Measurements from ENCODE around the gene FAM117A.

DNA sequence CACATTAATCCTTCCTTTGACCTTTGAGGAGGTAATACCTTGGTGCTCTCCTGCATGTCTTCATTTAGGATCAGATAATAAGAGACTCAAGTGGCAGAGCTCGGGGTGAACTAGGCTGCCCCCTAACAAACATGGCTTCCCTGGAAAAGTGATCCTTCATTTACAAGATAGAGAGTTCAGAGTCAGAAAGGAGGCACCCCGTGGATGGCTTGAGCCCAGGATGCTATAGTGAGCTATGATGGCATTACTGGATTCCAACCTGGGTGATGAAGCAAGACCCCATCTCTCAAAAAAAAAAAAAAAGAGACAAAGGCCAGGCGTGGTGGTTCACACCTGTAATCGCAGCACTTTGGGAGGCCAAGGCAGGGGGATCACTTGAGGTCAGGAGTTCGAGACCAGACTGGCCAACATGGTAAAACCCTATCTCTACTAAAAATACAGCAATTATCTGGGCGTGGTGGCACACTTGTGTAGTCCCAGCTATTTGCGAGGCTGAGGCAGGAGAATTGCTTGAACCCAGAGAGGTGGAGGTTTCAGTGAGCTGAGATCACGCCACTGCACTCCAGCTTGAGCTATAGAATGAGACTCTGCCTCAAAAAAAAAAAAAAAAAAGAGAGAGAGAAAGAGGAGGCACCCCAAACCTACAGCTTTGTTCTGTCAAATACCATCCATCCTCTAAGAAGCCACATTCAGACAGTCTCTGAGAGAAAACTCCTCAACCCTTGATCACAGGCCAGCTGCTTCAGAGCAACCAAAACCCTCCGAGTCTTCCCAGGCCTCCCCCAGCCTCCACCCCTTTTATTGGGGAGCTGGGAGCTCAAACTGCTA lies 7.4 kb downstream of the FAM117A start:
- no peak for TF ChIP-seq CBX2 (IDR thresholded peaks at IDR 0.05; ENCODE audit: borderline replicate concordance, low read depth)
- TF ChIP-seq EP300 (IDR thresholded peaks at IDR 0.05), result no peak
- no peak for TF ChIP-seq CTCF (IDR thresholded peaks at IDR 0.05)
- TF ChIP-seq KDM1A (IDR thresholded peaks at IDR 0.05; ENCODE audit: low read depth), result no peak
- TF ChIP-seq BHLHE40 (IDR thresholded peaks at IDR 0.05; ENCODE audit: low read depth, low read length), result no peak
- no peak for TF ChIP-seq POLR2A (IDR thresholded peaks at IDR 0.05; ENCODE audit: low read length)
- no peak for TF ChIP-seq SMC3 (IDR thresholded peaks at IDR 0.05)
- TF ChIP-seq RNF2 (IDR thresholded peaks at IDR 0.05; ENCODE audit: borderline replicate concordance, low read depth), result no peak
- no peak for TF ChIP-seq JUNB (IDR thresholded peaks at IDR 0.05)
- no peak for TF ChIP-seq NR3C1 (IDR thresholded peaks at IDR 0.05)
- no peak for TF ChIP-seq REST (IDR thresholded peaks at IDR 0.05)
- no peak for TF ChIP-seq BCL3 (IDR thresholded peaks at IDR 0.05)
